ENCODE data around the gene CD72.

Gene CD72

DNA sequence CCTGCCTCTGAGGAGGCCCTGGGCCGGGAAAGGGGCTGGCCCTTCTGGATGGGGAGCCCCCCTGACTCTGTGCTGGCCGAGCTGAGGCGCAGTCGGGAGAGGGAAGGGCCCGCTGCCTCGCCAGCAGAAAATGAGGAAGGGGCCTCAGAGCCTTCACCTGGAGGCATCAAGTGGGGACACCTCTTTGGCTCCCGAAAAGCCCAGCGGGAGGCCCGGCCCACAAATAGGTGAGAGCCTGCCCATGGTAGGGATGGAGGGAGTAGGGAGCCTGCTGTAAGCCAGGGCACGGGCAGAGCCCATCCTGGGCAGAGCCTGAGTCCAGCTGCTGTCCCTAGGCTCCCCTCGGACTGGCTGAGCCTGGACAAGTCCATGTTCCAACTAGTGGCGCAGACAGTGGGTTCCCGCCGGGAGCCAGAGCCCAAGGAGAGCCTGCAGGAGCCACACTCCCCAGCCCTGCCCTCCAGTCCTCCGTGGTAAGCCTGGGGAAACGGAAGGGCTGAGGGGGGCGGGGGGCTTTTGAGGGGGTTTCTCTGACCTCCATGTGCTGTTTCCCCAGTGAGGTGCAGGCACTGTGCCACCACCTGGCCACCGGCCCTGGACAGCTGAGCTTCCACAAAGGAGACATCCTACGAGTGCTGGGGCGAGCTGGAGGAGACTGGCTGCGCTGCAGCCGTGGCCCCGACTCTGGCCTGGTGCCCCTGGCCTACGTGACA, 57.4 kb downstream of the CD72 start:
- H3K27ac ChIP-seq = no peak overlapping the region
- TF ChIP-seq ZFX (IDR thresholded peaks at IDR 0.05) = no peak
- TF ChIP-seq, protein P1, sequence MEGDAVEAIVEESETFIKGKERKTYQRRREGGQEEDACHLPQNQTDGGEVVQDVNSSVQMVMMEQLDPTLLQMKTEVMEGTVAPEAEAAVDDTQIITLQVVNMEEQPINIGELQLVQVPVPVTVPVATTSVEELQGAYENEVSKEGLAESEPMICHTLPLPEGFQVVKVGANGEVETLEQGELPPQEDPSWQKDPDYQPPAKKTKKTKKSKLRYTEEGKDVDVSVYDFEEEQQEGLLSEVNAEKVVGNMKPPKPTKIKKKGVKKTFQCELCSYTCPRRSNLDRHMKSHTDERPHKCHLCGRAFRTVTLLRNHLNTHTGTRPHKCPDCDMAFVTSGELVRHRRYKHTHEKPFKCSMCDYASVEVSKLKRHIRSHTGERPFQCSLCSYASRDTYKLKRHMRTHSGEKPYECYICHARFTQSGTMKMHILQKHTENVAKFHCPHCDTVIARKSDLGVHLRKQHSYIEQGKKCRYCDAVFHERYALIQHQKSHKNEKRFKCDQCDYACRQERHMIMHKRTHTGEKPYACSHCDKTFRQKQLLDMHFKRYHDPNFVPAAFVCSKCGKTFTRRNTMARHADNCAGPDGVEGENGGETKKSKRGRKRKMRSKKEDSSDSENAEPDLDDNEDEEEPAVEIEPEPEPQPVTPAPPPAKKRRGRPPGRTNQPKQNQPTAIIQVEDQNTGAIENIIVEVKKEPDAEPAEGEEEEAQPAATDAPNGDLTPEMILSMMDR (conservative IDR thresholded peaks at IDR 0.05) = no peak
